ENCODE measurements around the gene P2RX6.

- no peak for TF ChIP-seq POLR2AphosphoS5 (IDR thresholded peaks at IDR 0.05)
- TF ChIP-seq POLR2A (IDR thresholded peaks at IDR 0.05), result no peak
- TF ChIP-seq CTCF (IDR thresholded peaks at IDR 0.05), result no peak
- no peak for TF ChIP-seq EP300 (IDR thresholded peaks at IDR 0.05)
Measured at GRCh38 chr22:20967697-20968211, 47.2 kb upstream of the P2RX6 start.
